Psoas muscle (tissue), 8 donors: ENCODE measurements around the gene LYPD8. TPM values are rescaled to one million over a fixed set of nuclear protein-coding genes. Genes with fewer than 3 reads are reported as not detected.
A peak's percentile ranks its signal among the peaks of the same experiment; 100 is the strongest.
"Not testable (repeated sequence)": the region's sequence is repeated elsewhere in the genome, so short reads cannot be mapped to it uniquely, and the experiment has no call there.

ENCODE experiments used
- ATAC-seq, 4 donors: fragments of 200-7000 bp; cut with Tn5 transposase; one replicate each; pipeline ENCODE4 v1.9.1; 2020; ENCODE audit warnings: moderate library complexity in 3 of 4, mild to moderate bottlenecking in 2 of 4
- DNase-seq, 2 donors: peaks; one replicate each; pipeline ENCODE4 v3.0.0-alpha.2; 2020
- H3K27ac ChIP-seq: fragments of 200-600 bp; one replicate; pipeline ENCODE4 v1.8.0; 2022
- H3K27me3 ChIP-seq, 3 donors: fragments of 200-600 bp in 1 of 3; one replicate each; pipeline versions ENCODE4 v1.6.1 to v1.8.0; 2013 to 2022; ENCODE audit warnings: low read length in 2 of 3, mild to moderate bottlenecking in 2 of 3, moderate library complexity in 1 of 3; ENCODE audit not compliant: insufficient read depth in 3 of 3
- H3K36me3 ChIP-seq, 2 donors: fragments of 200-600 bp in 1 of 2; one replicate each; pipeline versions ENCODE4 v1.6.1 to v1.8.0; 2013 to 2022; ENCODE audit warnings: low read depth in 1 of 2, mild to moderate bottlenecking in 1 of 2, moderate library complexity in 1 of 2; ENCODE audit not compliant: insufficient read depth in 1 of 2
- H3K4me1 ChIP-seq: fragments of 200-600 bp; one replicate; pipeline ENCODE4 v1.8.0; 2022
- H3K4me3 ChIP-seq: fragments of 200-600 bp; one replicate; pipeline ENCODE4 v1.8.0; 2022; ENCODE audit warnings: mild to moderate bottlenecking
- H3K9me3 ChIP-seq: fragments of 200-600 bp; one replicate; pipeline ENCODE4 v1.8.0; 2022
- CTCF ChIP-seq: fragments of 200-600 bp; IDR thresholded peaks from one replicate; pipeline ENCODE4 v1.8.0; 2022; ENCODE audit warnings: antibody characterized with exemption
- WGBS, 3 donors: extraction: QIAGEN DNeasy Blood & Tissue Kit; methylation state at CpG; one replicate each; pipeline versions ENCODE4 v1.1.6 to v1.1.7; 2013; 5-methylcytosine and 5-hydroxymethylcytosine counted together
- intact Hi-C, 2 donors: fragments of 100-400 bp; cut with DNase I; formaldehyde crosslinking; loops; one replicate each; pipeline versions ENCODE4 v1.11.0 to v1.14.2; 2022
- long read RNA-seq, 2 donors: library from polyadenylated mRNA; unstranded; transcript quantifications; one replicate each; pipeline ENCODE4 v2.0.0, GENCODE V29; 2021
- polyA plus RNA-seq, 3 donors: library from polyadenylated mRNA; stranded (reverse); fragments of 200-250 nt; gene quantifications; one replicate each; pipeline ENCODE4 v1.2.3, GENCODE V29; 2013
- total RNA-seq, 4 donors: library from RNA; stranded (reverse); fragmentation: NEBNext Ultra II Directional in 2 of 4; extraction: Animal tissue kit (Norgen Biotek cat#: 25700) in 2 of 4; gene quantifications; one replicate each; pipeline versions ENCODE4 v1.2.1 to v1.2.4, GENCODE V29; 2021 to 2023
- donor health status: healthy with polysubstance abuse.
- donor health status: DM: no; HTN: no; CAD: no; lungs with moderate emphysema.
- donor health status: Bipolar disorder and iron deficiency.
- donor health status: healthy.
- donor health status: DM: yes; HTN: yes; CAD: no.
- donor health status: DM: no; HTN: no; CAD: no.
- donor health status: DM: no; HTN: no; CAD: no.
- donor health status: DM: yes; HTN: yes; CAD: no.

The LYPD8 gene
- total RNA-seq (not detected), polyA plus RNA-seq (not detected)
- long read RNA-seq, donor 1 = 0 reads
- long read RNA-seq, donor 2 = 0 reads

- Histone ChIP-seq H3K27me3 (no peaks in the 10 kb centered on the region), H3K4me3 (no peak within 1 kb of the TSS), H3K36me3 (no peaks in the 10 kb centered on the region), H3K4me1 (no peaks in the 10 kb centered on the region), H3K27ac (no peak within 1 kb of the TSS), H3K9me3 (no peaks in the 10 kb centered on the region)
- WGBS, 3 donors = 78 to 81% (median 80%) methylated on average over 6 of the region's 6 CpGs
- intact Hi-C loops = no loop called here
- no peak for TF ChIP-seq CTCF
- DNase-seq (no peak), ATAC-seq (no peak)
Observed at GRCh38 chr1:248755517-248755916, at the start of gene LYPD8. Gene LYPD8 (minus strand): TSS chr1:248755759. CDS start chr1:248751081, 4,678 bp downstream.

GRCh38 chr1:248804771-248805681 lies 49.5 kb upstream of the LYPD8 start:
- 80 to 82% (median 82%) methylated on average over 10 of the region's 10 CpGs for WGBS, 3 donors
- Histone ChIP-seq H3K4me1 (no peaks in the 10 kb centered on the region), H3K36me3 (no peaks in the 10 kb centered on the region), H3K9me3 (no peaks in the 10 kb centered on the region), H3K27ac (no peak overlapping the region), H3K4me3 (no peak overlapping the region), H3K27me3 (peaks cover 0 to 3% (median 0%) of the 10 kb centered on the region in 3 donors)
- peak in 3 of 4 donors; percentile 18 to 36 (median 19) for ATAC-seq
- TF ChIP-seq CTCF = no peak
- DNase-seq = no peak
- intact Hi-C loops = loop anchor here in 1 of 2 donors (5.0 kb wide), 1 partner anchor 108 kb away; no protein-coding TSS in a partner anchor

- H3K4me3 ChIP-seq, H3K27me3 ChIP-seq, H3K9me3 ChIP-seq, H3K4me1 ChIP-seq, H3K36me3 ChIP-seq, ATAC-seq, DNase-seq, H3K27ac ChIP-seq, intact Hi-C loops: not testable (repeated sequence)
- WGBS, 3 donors = 86 to 90% (median 87%) methylated on average over 15 of the region's 15 CpGs
Observed at GRCh38 chr1:248803501-248803900, 47.9 kb upstream of the LYPD8 start.

- no peak for TF ChIP-seq CTCF
- no peaks in the 10 kb centered on the region for H3K9me3 ChIP-seq
- H3K27me3 ChIP-seq = peaks cover 0 to 3% (median 0%) of the 10 kb centered on the region in 3 donors
- WGBS, 3 donors = 75 to 82% (median 82%) methylated on average over 6 of the region's 6 CpGs
- no peaks in the 10 kb centered on the region for H3K36me3 ChIP-seq
- ATAC-seq (no peak), DNase-seq (no peak)
- H3K27ac ChIP-seq = no peak overlapping the region
- H3K4me3 ChIP-seq = no peak overlapping the region
- intact Hi-C loops = no loop called here
- no peaks in the 10 kb centered on the region for H3K4me1 ChIP-seq
Observed at GRCh38 chr1:248802454-248802853, 46.9 kb upstream of the LYPD8 start.

GRCh38 chr1:248800459-248800858 lies 44.9 kb upstream of the LYPD8 start:
- Histone ChIP-seq H3K9me3 (no peaks in the 10 kb centered on the region), H3K27me3 (peaks cover 0 to 3% (median 0%) of the 10 kb centered on the region in 3 donors), H3K27ac (no peak overlapping the region), H3K4me3 (no peak overlapping the region), H3K4me1 (no peaks in the 10 kb centered on the region), H3K36me3 (no peaks in the 10 kb centered on the region)
- TF ChIP-seq CTCF = no peak
- ATAC-seq = no peak
- intact Hi-C loops = no loop called here
- 73 to 82% (median 79%) methylated on average over 3 of the region's 3 CpGs for WGBS, 3 donors
- no peak for DNase-seq
